MM.1S (cell line): ENCODE measurements around the gene CASS4.

Experiments
- CTCF ChIP-seq: fragments of 300-600 bp; sonication (generic); IDR thresholded peaks from 2 replicates; pipeline ENCODE4 v1.5.1; 2016; ENCODE audit warnings: antibody characterized with exemption, low read length, mixed read lengths
- EZH2 ChIP-seq: fragments of 300-600 bp; sonication (generic); optimal IDR thresholded peaks from 2 replicates; pipeline ENCODE3; 2017; ENCODE audit warnings: low read depth, mild to moderate bottlenecking, antibody characterized with exemption, low read length, mixed read lengths

- no peak for TF ChIP-seq CTCF
- no peak for TF ChIP-seq EZH2
These were observed 49.1 kb upstream of the CASS4 start for GRCh38 chr20:56362833-56363413.
